Right lobe of liver (tissue), 6 donors: ENCODE measurements around the gene NBL1. TPM values are rescaled to one million over a fixed set of nuclear protein-coding genes. Genes with fewer than 3 reads are reported as not detected.

Experiments
- ATAC-seq, 4 donors: fragments of 200-7000 bp; cut with Tn5 transposase; one replicate each; pipeline ENCODE4 v1.9.1; 2020; ENCODE audit warnings: mild to moderate bottlenecking in 4 of 4, moderate library complexity in 4 of 4
- DNase-seq, 3 donors: peaks; one replicate each; pipeline ENCODE4 v3.0.0-alpha.2; 2020
- H3K27ac ChIP-seq, 3 donors: fragments of 200-600 bp; one replicate each; pipeline ENCODE4 v1.8.0; 2022
- H3K27me3 ChIP-seq, 2 donors: fragments of 200-600 bp; one replicate each; pipeline ENCODE4 v1.8.0; 2022
- H3K36me3 ChIP-seq, 4 donors: fragments of 200-600 bp; sonication (generic) in 1 of 4; one replicate each; pipeline versions ENCODE4 v1.5.1 to v1.8.0; 2017 to 2022; ENCODE audit warnings: control low read depth in 1 of 4
- H3K4me1 ChIP-seq, 4 donors: fragments of 200-600 bp; sonication (generic) in 1 of 4; one replicate each; pipeline versions ENCODE4 v1.5.1 to v1.8.0; 2017 to 2022; ENCODE audit warnings: control low read depth in 1 of 4
- H3K4me3 ChIP-seq, 3 donors: fragments of 200-600 bp; one replicate each; pipeline ENCODE4 v1.8.0; 2022
- H3K9me3 ChIP-seq, 4 donors: fragments of 200-600 bp; sonication (generic) in 1 of 4; one replicate each; pipeline versions ENCODE4 v1.5.1 to v1.8.0; 2017 to 2022; ENCODE audit warnings: control low read depth in 1 of 4
- POLR2A ChIP-seq: fragments of 450-650 bp; IDR thresholded peaks from one replicate; pipeline ENCODE4 v1.6.1; 2017; ENCODE audit warnings: antibody characterized with exemption, mild to moderate bottlenecking
- WGBS: methylation state at CpG from one replicate; pipeline ENCODE4 v1.1.6; 2018; ENCODE audit warnings: low coverage, low lambda C conversion rate; ENCODE audit not compliant: insufficient coverage; ENCODE audit errors: missing lambda C conversion rate; 5-methylcytosine and 5-hydroxymethylcytosine counted together
- intact Hi-C, 2 donors: fragments of 100-400 bp; cut with DNase I; formaldehyde crosslinking; loops; one replicate each; pipeline versions ENCODE4 v1.11.2 to v1.14.1; 2022
- total RNA-seq, 6 experiments: library from RNA; depleted of rRNA in 2 of 6; stranded (reverse); fragments of >200 nt in 2 of 6; fragmentation: NEBNext Ultra II Directional in 3 of 6; extraction: Animal tissue kit (Norgen Biotek cat#: 25700) in 3 of 6; gene quantifications; one replicate each; pipeline versions ENCODE4 v1.1.0 to v1.2.4, GENCODE V29; 2016 to 2023
- TF ChIP-seq, protein P1 (sequence below), 4 donors: fragments of 200-600 bp in 3 of 4; fragments of 450-650 bp in 1 of 4; IDR thresholded peaks; one replicate each; pipeline versions ENCODE4 v1.5.1 to v1.8.0; 2016 to 2022; ENCODE audit warnings: antibody characterized with exemption in 4 of 4, mild to moderate bottlenecking in 2 of 4
- donor health status: DM: no; HTN: yes; CAD: no.
- donor health status: DM: no; HTN: no; CAD: no.
- donor health status: DM: no; HTN: no; CAD: no.
- donor health status: DM: no; HTN: yes; CAD: no.
- donor health status: DM: no; HTN: yes; CAD: no.

Gene NBL1
- total RNA-seq, 6 experiments from 2014 or later = 2.2 to 5.7 (median 3.4) TPM

DNA sequence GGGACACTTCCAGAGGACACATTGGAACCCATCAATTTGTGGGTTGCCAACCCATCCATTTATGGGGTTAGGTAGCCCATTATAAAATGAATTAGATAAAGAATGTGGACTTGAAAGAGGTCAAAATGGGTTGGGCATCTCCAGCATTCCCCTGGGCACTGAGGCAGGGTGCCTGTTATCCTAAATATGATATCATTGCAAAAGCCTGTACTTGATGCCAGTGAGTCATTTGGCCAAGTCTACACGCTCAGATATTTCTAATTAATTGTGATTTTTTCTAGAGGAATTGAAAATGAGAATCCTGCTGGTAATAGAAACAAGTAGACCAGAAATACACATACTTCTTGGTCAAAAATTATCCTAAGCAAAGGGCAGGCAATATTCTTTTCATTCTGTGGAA lies 21.9 kb upstream of the NBL1 start:
- peaks cover 0 to 19% (median 6%) of the 10 kb centered on the region in 4 donors for H3K4me1 ChIP-seq
- WGBS = 100% methylated on average over 1 of the region's 1 CpG

DNA sequence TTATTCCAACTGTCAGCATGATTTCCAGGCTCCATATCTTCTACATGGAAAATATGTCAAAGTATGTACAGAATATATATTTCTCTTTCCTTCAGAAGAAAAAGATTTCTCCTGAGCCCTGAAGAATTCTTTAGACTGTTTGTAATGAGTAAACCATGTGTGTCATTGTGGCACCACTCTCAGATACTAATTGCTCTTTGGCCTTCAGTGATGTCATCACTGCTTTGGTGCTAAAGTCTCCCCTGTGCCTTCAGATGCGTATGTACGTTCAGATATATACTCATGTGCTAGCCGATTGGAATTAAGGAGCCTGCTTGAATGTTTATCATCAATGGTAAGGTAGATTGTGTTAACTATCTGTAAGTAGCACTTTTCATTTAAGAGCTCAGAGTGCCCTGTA lies 20.6 kb upstream of the NBL1 start:
- peaks cover 0 to 30% (median 6%) of the 10 kb centered on the region in 4 donors for H3K36me3 ChIP-seq
- peaks cover 0 to 19% (median 6%) of the 10 kb centered on the region in 4 donors for H3K4me1 ChIP-seq
- no peaks in the 10 kb centered on the region for H3K9me3 ChIP-seq
- no peak for DNase-seq
- no peak overlapping the region for H3K4me3 ChIP-seq
- H3K27ac ChIP-seq = no peak overlapping the region
- no peaks in the 10 kb centered on the region for H3K27me3 ChIP-seq
- peak in 2 of 4 donors; percentile 68 to 85 for ATAC-seq
- 58% methylated on average over 3 of the region's 3 CpGs for WGBS
- TF ChIP-seq, protein P1, sequence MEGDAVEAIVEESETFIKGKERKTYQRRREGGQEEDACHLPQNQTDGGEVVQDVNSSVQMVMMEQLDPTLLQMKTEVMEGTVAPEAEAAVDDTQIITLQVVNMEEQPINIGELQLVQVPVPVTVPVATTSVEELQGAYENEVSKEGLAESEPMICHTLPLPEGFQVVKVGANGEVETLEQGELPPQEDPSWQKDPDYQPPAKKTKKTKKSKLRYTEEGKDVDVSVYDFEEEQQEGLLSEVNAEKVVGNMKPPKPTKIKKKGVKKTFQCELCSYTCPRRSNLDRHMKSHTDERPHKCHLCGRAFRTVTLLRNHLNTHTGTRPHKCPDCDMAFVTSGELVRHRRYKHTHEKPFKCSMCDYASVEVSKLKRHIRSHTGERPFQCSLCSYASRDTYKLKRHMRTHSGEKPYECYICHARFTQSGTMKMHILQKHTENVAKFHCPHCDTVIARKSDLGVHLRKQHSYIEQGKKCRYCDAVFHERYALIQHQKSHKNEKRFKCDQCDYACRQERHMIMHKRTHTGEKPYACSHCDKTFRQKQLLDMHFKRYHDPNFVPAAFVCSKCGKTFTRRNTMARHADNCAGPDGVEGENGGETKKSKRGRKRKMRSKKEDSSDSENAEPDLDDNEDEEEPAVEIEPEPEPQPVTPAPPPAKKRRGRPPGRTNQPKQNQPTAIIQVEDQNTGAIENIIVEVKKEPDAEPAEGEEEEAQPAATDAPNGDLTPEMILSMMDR (IDR thresholded peaks at IDR 0.05) = no peak
- no peak for TF ChIP-seq POLR2A
- intact Hi-C loops = no loop called here

More for the DNA sequence above, 21.9 kb upstream of the NBL1 start:
- intact Hi-C loops = no loop called here
- no peak for DNase-seq
- Histone ChIP-seq H3K36me3 (peaks cover 0 to 24% (median 6%) of the 10 kb centered on the region in 4 donors), H3K9me3 (no peaks in the 10 kb centered on the region), H3K4me3 (no peak overlapping the region), H3K27ac (no peak overlapping the region), H3K27me3 (no peaks in the 10 kb centered on the region)
- TF ChIP-seq, protein P1 (IDR thresholded peaks at IDR 0.05) = no peak
- TF ChIP-seq POLR2A = no peak
- ATAC-seq = no peak

DNA sequence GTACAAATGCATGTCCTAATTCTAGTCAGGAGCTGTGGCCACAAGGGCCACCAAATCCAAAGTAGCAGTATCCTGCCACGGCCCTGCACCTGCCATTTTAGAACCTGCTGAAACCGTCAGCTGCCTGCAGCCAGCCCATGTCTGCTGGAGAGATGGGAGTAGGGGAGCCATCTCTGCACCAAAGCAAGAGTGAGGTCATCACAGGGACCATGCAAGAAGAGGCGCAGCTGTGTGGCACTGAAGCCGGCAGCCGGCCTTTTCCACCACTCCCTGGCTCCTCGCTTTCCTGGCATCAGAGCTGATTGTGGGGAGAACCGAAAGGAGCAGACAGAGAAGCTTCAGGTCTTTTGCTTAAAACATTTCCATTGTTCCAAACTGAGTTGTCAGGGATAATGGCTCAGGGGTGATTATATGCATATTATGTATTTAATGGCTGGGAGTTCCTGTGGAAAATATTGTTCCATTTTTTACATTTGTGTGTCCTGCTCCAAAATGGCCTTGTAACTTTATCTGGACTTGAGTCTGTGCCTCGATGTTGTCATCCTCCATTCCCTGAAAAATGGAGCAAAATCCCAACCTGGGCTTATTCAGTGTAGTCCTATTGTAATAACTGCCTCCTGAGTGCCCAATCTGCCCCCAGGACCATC lies 18.7 kb upstream of the NBL1 start:
- H3K36me3 ChIP-seq = peaks cover 0 to 30% (median 6%) of the 10 kb centered on the region in 4 donors

DNA sequence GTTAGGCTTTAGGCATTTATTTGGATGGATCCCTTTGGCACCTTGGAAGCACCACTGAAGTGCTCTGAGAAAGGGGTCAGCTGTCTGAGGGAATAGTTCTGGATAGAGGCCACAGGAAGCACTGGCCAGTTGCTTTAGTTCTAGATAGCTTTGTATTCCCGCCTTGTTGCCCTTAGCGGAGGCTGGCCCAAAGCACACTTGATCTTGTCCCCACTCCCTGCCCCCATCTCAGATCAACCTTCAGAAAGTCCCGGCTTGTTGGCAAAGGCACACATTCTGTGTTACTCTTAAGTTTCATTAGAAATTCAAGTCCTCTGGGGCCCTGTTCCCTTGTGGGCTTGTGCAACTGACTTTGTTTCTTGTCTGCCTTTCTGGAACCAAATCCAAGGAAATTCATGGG lies 15.2 kb upstream of the NBL1 start:
- Histone ChIP-seq H3K27ac (no peak overlapping the region), H3K9me3 (no peaks in the 10 kb centered on the region), H3K36me3 (peaks cover 0 to 26% (median 6%) of the 10 kb centered on the region in 4 donors), H3K4me3 (no peak overlapping the region), H3K27me3 (no peaks in the 10 kb centered on the region), H3K4me1 (no peaks in the 10 kb centered on the region)
- DNase-seq (no peak), ATAC-seq (no peak)
- TF ChIP-seq POLR2A = no peak
- TF ChIP-seq, protein P1 (IDR thresholded peaks at IDR 0.05) = no peak
- intact Hi-C loops = no loop called here
- WGBS = 95% methylated on average over 2 of the region's 3 CpGs

More for the DNA sequence above, 18.7 kb upstream of the NBL1 start:
- Histone ChIP-seq H3K4me3 (no peak overlapping the region), H3K9me3 (no peaks in the 10 kb centered on the region), H3K4me1 (peaks cover 0 to 5% (median 0%) of the 10 kb centered on the region in 4 donors), H3K27me3 (no peaks in the 10 kb centered on the region), H3K27ac (no peak overlapping the region)
- DNase-seq (no peak), ATAC-seq (no peak)
- TF ChIP-seq POLR2A = no peak
- TF ChIP-seq, protein P1 (IDR thresholded peaks at IDR 0.05) = no peak
- intact Hi-C loops = no loop called here
- 90% methylated on average over 5 of the region's 8 CpGs for WGBS
